H1 (cell line): ENCODE results near the gene PACS1. TPM values are rescaled to one million over a fixed set of nuclear protein-coding genes. Genes with fewer than 3 reads are reported as not detected.

Source experiments
- ATF2 ChIP-seq: IDR thresholded peaks from 2 replicates; pipeline ENCODE4 v1.6.1; 2012; ENCODE audit warnings: low read length, inconsistent platforms
- E2F6 ChIP-seq: IDR thresholded peaks from 2 replicates; pipeline ENCODE4 v1.6.1; 2012; ENCODE audit warnings: inconsistent platforms
- EP300 ChIP-seq, 2 experiments: IDR thresholded peaks; 1 replicate in 1 of 2; 2 replicates in 1 of 2; pipeline ENCODE4 v1.6.1; 2011 to 2012; ENCODE audit warnings: low read depth in 2 of 2, low read length in 2 of 2, mild to moderate bottlenecking in 2 of 2, borderline replicate concordance in 1 of 2, inconsistent platforms in 1 of 2, moderate library complexity in 1 of 2
- POLR2AphosphoS5 ChIP-seq: IDR thresholded peaks from 2 replicates; pipeline ENCODE4 v1.6.1; 2011; ENCODE audit warnings: low read depth, low read length
- SUZ12 ChIP-seq: fragments of 200-600 bp; sonication (generic); IDR thresholded peaks from 2 replicates; pipeline ENCODE4 v1.6.1; 2012; ENCODE audit warnings: mild to moderate bottlenecking, inconsistent platforms, low read length, moderate library complexity, mixed read lengths
- TAF7 ChIP-seq: optimal IDR thresholded peaks from 2 replicates; pipeline ENCODE3; 2011; ENCODE audit warnings: low read depth, mild to moderate bottlenecking, inconsistent platforms, low read length, moderate library complexity, borderline replicate concordance
- YY1 ChIP-seq: IDR thresholded peaks from 2 replicates; pipeline ENCODE4 v1.6.1; 2011; ENCODE audit warnings: low read depth, mild to moderate bottlenecking, low read length
- ZNF274 ChIP-seq: IDR thresholded peaks from 2 replicates; pipeline ENCODE4 v1.7.0; 2012; ENCODE audit warnings: low read length, borderline replicate concordance; ENCODE audit errors: extremely low read depth
- polyA plus RNA-seq, 7 experiments: library from polyadenylated mRNA; depleted of rRNA in 3 of 7; stranded (reverse) in 5 of 7; unstranded in 2 of 7; fragments of >200 nt in 5 of 7; fragments of 200-250 nt in 2 of 7; gene quantifications; 1 replicate in 5 of 7; 2 replicates in 1 of 7; 4 replicates in 1 of 7; pipeline versions ENCODE4 v1.2.1 to v1.2.3, GENCODE V29; 2011 to 2013; ENCODE audit warnings: missing spikeins in 2 of 7, mixed read lengths in 2 of 7
- total RNA-seq: library from RNA; stranded (reverse); fragmentation: NEBNext Ultra II Directional; extraction: Animal tissue kit (Norgen Biotek cat#: 25700); gene quantifications from 2 replicates; pipeline ENCODE4 v1.2.1, GENCODE V29; 2021

Gene PACS1
- total and polyA plus RNA-seq, 2 of the 8 experiments (the other 6 are each of a cell fraction or from before 2014, with no cell fraction given) = 11.5 to 36.0 TPM

- no peak for TF ChIP-seq ATF2
- no peak for TF ChIP-seq TAF7
- no peak for TF ChIP-seq POLR2AphosphoS5
- no peak for TF ChIP-seq SUZ12
- no peak for TF ChIP-seq EP300 (IDR thresholded peaks at IDR 0.05; ENCODE audit: borderline replicate concordance in 1 of 2, low read depth in 2 of 2, low read length in 2 of 2)
- no peak for TF ChIP-seq ZNF274
- no peak for TF ChIP-seq E2F6
- no peak for TF ChIP-seq YY1
- TF ChIP-seq, all 59 proteins: peak for 0
Observed at GRCh38 chr11:66207816-66208215, 137.7 kb downstream of the PACS1 start (continued).
